ENCODE results near the gene NT5DC2. TPM values are rescaled to one million over a fixed set of nuclear protein-coding genes. Genes with fewer than 3 reads are reported as not detected.

Gene NT5DC2
- total and polyA plus RNA-seq, 2 experiments from 2014 or later, result 49.9 to 111 TPM

DNA sequence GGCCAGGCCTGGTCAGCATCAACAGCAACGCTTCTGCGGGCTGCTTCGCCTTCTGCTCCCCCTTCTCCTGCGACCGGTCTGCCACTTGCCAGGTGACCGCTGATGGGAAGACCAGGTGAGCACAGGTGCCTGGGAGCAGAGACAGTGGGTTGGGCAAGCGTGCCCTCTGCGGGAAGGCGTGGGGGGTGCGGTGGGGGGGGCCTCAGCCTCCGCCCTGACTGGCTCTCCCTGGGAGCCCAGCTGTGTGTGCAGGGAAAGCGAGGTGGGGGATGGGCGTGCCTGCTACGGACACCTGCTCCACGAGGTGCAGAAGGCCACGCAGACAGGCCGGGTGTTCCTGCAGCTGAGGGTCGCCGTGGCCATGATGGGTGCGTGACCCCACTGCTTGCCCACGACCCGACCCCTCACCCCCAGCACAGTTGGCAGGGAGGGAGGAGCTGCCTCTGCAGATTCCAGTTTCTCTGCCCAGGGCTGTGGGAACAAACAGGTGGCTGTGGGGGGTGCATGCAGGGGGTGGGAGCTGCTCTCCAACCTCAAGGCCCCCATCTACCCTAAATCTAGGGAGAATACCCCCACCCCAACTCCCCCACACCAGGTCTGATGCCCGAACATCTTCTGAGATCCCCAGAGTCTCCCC, 29.8 kb downstream of the NT5DC2 start:
- Histone ChIP-seq H3K4me2 (ENCODE audit: unreplicated experiment) (no peak overlapping the region), H3K27ac (no peak overlapping the region), H3K79me2 (ENCODE audit: insufficient read depth) (no peaks in the 10 kb centered on the region), H3K4me1 (ENCODE audit: insufficient read depth) (no peaks in the 10 kb centered on the region), H3K9me3 (ENCODE audit: low read depth) (no peaks in the 10 kb centered on the region), H3K36me3 (ENCODE audit: low read depth) (no peaks in the 10 kb centered on the region), H4K20me1 (ENCODE audit: insufficient read depth) (no peaks in the 10 kb centered on the region), H3K27me3 (replicated peaks; ENCODE audit: insufficient read depth) (no peaks in the 10 kb centered on the region), H3K9ac (no peak overlapping the region), H3K9me2 (ENCODE audit: insufficient read depth) (no peaks in the 10 kb centered on the region), H3F3A (ENCODE audit: insufficient read depth) (no peaks in the 10 kb centered on the region), H3K4me3 (no peak overlapping the region), H2AFZ (no peak overlapping the region)
- in situ Hi-C loops (cut with MboI), result no loop called here
- no peak for DNase-seq
- WGBS, 2 experiments (ENCODE audit: low coverage in 1 of 2, low lambda C conversion rate in 2 of 2, missing lambda C conversion rate in 2 of 2), result 43 to 53% methylated on average over 15 to 23 of the region's 23 CpGs
- no peak for TF ChIP-seq EZH2 (IDR thresholded peaks at IDR 0.05; ENCODE audit: insufficient read depth, poor library complexity, severe bottlenecking)
- no peak for TF ChIP-seq EZH2phosphoT487 (IDR thresholded peaks at IDR 0.05; ENCODE audit: insufficient read depth, low read depth)

DNA sequence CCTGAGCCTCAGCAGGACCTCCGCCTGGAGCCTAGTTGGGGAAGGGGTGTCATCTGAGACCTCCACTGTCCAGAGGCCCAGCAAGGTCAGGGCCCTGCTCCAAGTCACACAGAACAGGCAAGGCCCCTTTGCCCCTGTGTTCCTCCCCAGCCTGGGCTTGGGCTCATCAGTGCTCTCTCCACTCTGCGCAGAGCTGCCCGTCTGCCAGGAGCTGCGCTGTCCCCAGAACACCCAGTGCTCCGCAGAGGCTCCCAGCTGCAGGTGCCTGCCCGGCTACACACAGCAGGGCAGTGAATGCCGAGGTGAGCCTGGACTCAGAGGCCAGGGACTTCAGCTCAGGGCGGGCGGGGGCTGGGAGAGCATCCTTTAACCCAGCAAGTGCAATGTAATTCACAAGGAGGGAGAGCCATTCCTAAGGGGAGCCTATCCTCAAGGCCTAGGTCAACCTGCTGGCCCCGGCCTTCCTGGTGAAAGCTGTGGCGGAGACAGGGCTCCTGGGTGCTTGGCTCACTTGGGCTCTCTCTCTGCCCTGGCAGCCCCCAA, 30.8 kb downstream of the NT5DC2 start:
- Histone ChIP-seq H3K27me3 (replicated peaks; ENCODE audit: insufficient read depth) (no peaks in the 10 kb centered on the region), H4K20me1 (ENCODE audit: insufficient read depth) (no peaks in the 10 kb centered on the region), H3K79me2 (ENCODE audit: insufficient read depth) (no peaks in the 10 kb centered on the region), H3K4me2 (ENCODE audit: unreplicated experiment) (no peak overlapping the region), H2AFZ (no peak overlapping the region), H3K9me3 (ENCODE audit: low read depth) (no peaks in the 10 kb centered on the region), H3K27ac (no peak overlapping the region), H3K9me2 (ENCODE audit: insufficient read depth) (no peaks in the 10 kb centered on the region), H3K36me3 (ENCODE audit: low read depth) (no peaks in the 10 kb centered on the region), H3K4me3 (no peak overlapping the region), H3F3A (ENCODE audit: insufficient read depth) (0 out of 2 replicates have a peak, but pooled peaks cover 9% of the 10 kb centered on the region), H3K4me1 (ENCODE audit: insufficient read depth) (peaks cover 10% of the 10 kb centered on the region), H3K9ac (no peak overlapping the region)
- TF ChIP-seq EZH2 (IDR thresholded peaks at IDR 0.05; ENCODE audit: insufficient read depth, poor library complexity, severe bottlenecking) (no peak), EZH2phosphoT487 (IDR thresholded peaks at IDR 0.05; ENCODE audit: insufficient read depth, low read depth) (no peak)
- WGBS, 2 experiments (ENCODE audit: low coverage in 1 of 2, low lambda C conversion rate in 2 of 2, missing lambda C conversion rate in 2 of 2), result 90 to 92% methylated on average over 10 to 11 of the region's 11 CpGs
- DNase-seq, result no peak
- in situ Hi-C loops (cut with MboI), result no loop called here

DNA sequence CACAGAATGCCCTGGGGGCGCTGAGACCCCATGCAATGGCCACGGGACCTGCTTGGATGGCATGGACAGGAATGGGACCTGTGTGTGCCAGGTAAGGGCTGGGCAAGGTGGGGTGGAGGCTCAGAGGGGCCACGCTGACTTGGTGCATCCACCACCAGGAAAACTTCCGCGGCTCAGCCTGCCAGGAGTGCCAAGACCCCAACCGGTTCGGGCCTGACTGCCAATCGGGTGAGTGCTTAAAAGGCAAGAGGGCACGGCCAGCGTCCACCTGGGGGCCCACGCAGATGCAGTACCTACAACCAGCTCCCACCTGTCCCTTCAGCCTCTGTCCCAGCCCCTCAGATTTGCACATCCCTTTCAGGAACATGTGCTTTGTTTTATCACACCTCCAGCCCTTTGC, 31.7 kb downstream of the NT5DC2 start:
- 74 to 75% methylated on average over 11 of the region's 11 CpGs for WGBS, 2 experiments (ENCODE audit: low coverage in 1 of 2, low lambda C conversion rate in 2 of 2, missing lambda C conversion rate in 2 of 2)

DNA sequence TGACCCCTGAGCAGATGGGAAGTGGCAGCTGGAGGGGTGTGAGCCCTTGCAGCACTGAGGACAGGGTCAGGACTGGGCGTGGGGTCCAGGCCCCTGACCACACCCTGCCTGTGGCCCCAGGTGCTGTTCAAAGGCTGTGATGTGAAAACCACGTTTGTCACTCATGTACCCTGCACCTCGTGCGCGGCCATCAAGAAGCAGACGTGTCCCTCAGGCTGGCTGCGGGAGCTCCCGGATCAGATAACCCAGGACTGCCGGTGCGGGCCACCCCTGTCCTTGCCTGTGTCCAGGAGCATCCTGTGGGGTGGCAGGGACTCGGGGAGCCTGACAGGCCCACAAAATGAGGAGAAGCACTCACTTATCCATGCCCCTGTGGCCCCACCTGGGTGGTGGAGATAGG, 32.6 kb downstream of the NT5DC2 start:
- WGBS, 2 experiments (ENCODE audit: low coverage in 1 of 2, low lambda C conversion rate in 2 of 2, missing lambda C conversion rate in 2 of 2), result 87 to 93% methylated on average over 9 to 11 of the region's 11 CpGs
- Histone ChIP-seq H3K9me2 (ENCODE audit: insufficient read depth) (no peaks in the 10 kb centered on the region), H3F3A (ENCODE audit: insufficient read depth) (0 out of 2 replicates have a peak, but pooled peaks cover 11% of the 10 kb centered on the region)

More for the DNA sequence above, 31.7 kb downstream of the NT5DC2 start:
- Histone ChIP-seq H4K20me1 (ENCODE audit: insufficient read depth) (no peaks in the 10 kb centered on the region), H3K9me2 (ENCODE audit: insufficient read depth) (no peaks in the 10 kb centered on the region), H3K4me1 (ENCODE audit: insufficient read depth) (peaks cover 15% of the 10 kb centered on the region), H3K79me2 (ENCODE audit: insufficient read depth) (no peaks in the 10 kb centered on the region), H3K27ac (no peak overlapping the region), H3F3A (ENCODE audit: insufficient read depth) (0 out of 2 replicates have a peak, but pooled peaks cover 11% of the 10 kb centered on the region), H3K9ac (no peak overlapping the region), H3K36me3 (ENCODE audit: low read depth) (no peaks in the 10 kb centered on the region), H3K4me3 (no peak overlapping the region), H3K4me2 (ENCODE audit: unreplicated experiment) (no peak overlapping the region), H3K27me3 (replicated peaks; ENCODE audit: insufficient read depth) (no peaks in the 10 kb centered on the region), H2AFZ (no peak overlapping the region), H3K9me3 (ENCODE audit: low read depth) (no peaks in the 10 kb centered on the region)
- no peak for TF ChIP-seq EZH2phosphoT487 (IDR thresholded peaks at IDR 0.05; ENCODE audit: insufficient read depth, low read depth)
- no peak for TF ChIP-seq EZH2 (IDR thresholded peaks at IDR 0.05; ENCODE audit: insufficient read depth, poor library complexity, severe bottlenecking)
- DNase-seq, result no peak
- in situ Hi-C loops (cut with MboI), result no loop called here

More for the DNA sequence above, 32.6 kb downstream of the NT5DC2 start:
- no peak overlapping the region for H3K4me2 ChIP-seq (ENCODE audit: unreplicated experiment)
- H3K36me3 ChIP-seq (ENCODE audit: low read depth), result no peaks in the 10 kb centered on the region
- H3K27ac ChIP-seq, result no peak overlapping the region
- no peak for DNase-seq
- H3K79me2 ChIP-seq (ENCODE audit: insufficient read depth), result no peaks in the 10 kb centered on the region
- in situ Hi-C loops (cut with MboI), result no loop called here
- no peaks in the 10 kb centered on the region for H3K27me3 ChIP-seq (replicated peaks; ENCODE audit: insufficient read depth)
- peaks cover 16% of the 10 kb centered on the region for H3K4me1 ChIP-seq (ENCODE audit: insufficient read depth)
- H3K9ac ChIP-seq, result no peak overlapping the region
- no peak overlapping the region for H3K4me3 ChIP-seq
- no peaks in the 10 kb centered on the region for H3K9me3 ChIP-seq (ENCODE audit: low read depth)
- H2AFZ ChIP-seq, result no peak overlapping the region
- TF ChIP-seq EZH2phosphoT487 (IDR thresholded peaks at IDR 0.05; ENCODE audit: insufficient read depth, low read depth) (no peak), EZH2 (IDR thresholded peaks at IDR 0.05; ENCODE audit: insufficient read depth, poor library complexity, severe bottlenecking) (no peak)
- H4K20me1 ChIP-seq (ENCODE audit: insufficient read depth), result no peaks in the 10 kb centered on the region
